COLO829 (cell line): ENCODE data around the gene BOD1.

Source experiments
- DNase-seq: peaks from one replicate; pipeline ENCODE4 v3.0.0; 2012; ENCODE audit warnings: low spot score

The BOD1 gene

GRCh38 chr5:173577166-173577565 lies 39.3 kb downstream of the BOD1 start:
- no peak for DNase-seq

- DNase-seq = no peak
Measured at GRCh38 chr5:173575985-173576384, 40.5 kb downstream of the BOD1 start.

GRCh38 chr5:173574983-173575382 lies 41.5 kb downstream of the BOD1 start:
- DNase-seq = no peak

GRCh38 chr5:173573126-173573960 lies 43.1 kb downstream of the BOD1 start:
- peak; percentile 32 for DNase-seq

GRCh38 chr5:173572431-173573125 lies 43.9 kb downstream of the BOD1 start:
- no peak for DNase-seq

- no peak for DNase-seq
Measured at GRCh38 chr5:173570321-173571090, 45.9 kb downstream of the BOD1 start.

GRCh38 chr5:173568703-173569102 lies 47.7 kb downstream of the BOD1 start:
- DNase-seq = no peak

GRCh38 chr5:173568128-173568527 lies 48.3 kb downstream of the BOD1 start:
- no peak for DNase-seq

- no peak for DNase-seq
Measured at GRCh38 chr5:173567548-173567947, 48.9 kb downstream of the BOD1 start.

GRCh38 chr5:173565491-173566072 lies 50.9 kb downstream of the BOD1 start:
- no peak for DNase-seq

- no peak for DNase-seq
Measured at GRCh38 chr5:173564106-173564505, 52.3 kb downstream of the BOD1 start.

GRCh38 chr5:173563246-173563645 lies 53.2 kb downstream of the BOD1 start:
- no peak for DNase-seq

- no peak for DNase-seq
Measured at GRCh38 chr5:173562451-173562850, 54.0 kb downstream of the BOD1 start.
